ENCODE measurements around the gene SRGAP1.
A peak's percentile ranks its signal among the peaks of the same experiment; 100 is the strongest.
"Not testable (repeated sequence)": the region's sequence is repeated elsewhere in the genome, so short reads cannot be mapped to it uniquely, and the experiment has no call there.

Gene SRGAP1

GRCh38 chr12:63874897-63875480, 30.5 kb downstream of the SRGAP1 start:
- no peak for DNase-seq

GRCh38 chr12:63875703-63876102, 31.2 kb downstream of the SRGAP1 start:
- no peak for DNase-seq

- DNase-seq = no peak
Measured at GRCh38 chr12:63876980-63877379, 32.5 kb downstream of the SRGAP1 start.

GRCh38 chr12:63877693-63878092, 33.2 kb downstream of the SRGAP1 start:
- no peak for DNase-seq

DNA sequence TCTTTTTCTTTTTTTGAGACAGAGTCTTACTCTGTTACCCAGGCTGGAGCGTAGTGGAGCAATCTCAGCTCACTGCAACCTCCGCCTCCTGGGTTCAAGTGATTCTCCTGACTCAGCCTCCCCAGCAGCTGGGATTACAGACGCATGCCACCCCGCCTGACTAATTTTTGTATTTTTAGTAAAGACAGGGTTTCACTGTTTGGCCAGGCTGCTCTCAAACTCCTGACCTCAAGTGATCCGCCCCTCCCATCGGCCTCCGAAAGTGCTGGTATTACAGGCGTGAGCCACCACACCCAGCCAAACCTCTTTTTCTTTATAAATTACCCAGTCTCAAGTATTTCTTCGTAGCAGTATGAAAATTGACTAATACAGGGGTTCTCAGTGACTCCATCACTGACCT, 35.7 kb downstream of the SRGAP1 start:
- DNase-seq = not testable (repeated sequence)

GRCh38 chr12:63880742-63881263, 36.3 kb downstream of the SRGAP1 start:
- no peak for DNase-seq

GRCh38 chr12:63882844-63883243, 38.3 kb downstream of the SRGAP1 start:
- DNase-seq = peak; percentile 51

- no peak for DNase-seq
Measured at GRCh38 chr12:63885401-63885800, 40.9 kb downstream of the SRGAP1 start.

GRCh38 chr12:63888908-63889635, 44.6 kb downstream of the SRGAP1 start:
- no peak for DNase-seq

GRCh38 chr12:63889721-63890509, 45.4 kb downstream of the SRGAP1 start:
- no peak for DNase-seq

DNA sequence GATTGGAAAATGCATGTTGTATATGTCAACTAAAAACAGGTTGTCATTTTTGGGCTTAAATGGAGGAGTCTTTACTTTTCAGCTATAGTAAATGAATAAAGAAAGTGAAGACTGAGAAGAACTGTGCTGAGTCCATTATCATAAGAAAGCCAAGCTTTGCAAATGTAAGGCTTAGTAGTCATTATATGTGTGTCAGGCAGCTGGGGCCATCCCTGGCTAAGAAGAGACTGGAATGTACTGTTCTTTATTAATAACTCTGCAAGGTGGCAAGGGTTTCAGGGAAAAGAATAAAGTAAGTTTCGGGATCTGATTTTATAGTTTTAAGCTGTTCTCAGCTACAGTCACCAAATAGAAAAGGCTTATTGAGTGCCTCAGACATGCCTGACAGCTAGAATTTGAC, 48.7 kb downstream of the SRGAP1 start:
- DNase-seq = no peak

GRCh38 chr12:63894132-63894531, 49.6 kb downstream of the SRGAP1 start:
- no peak for DNase-seq

DNA sequence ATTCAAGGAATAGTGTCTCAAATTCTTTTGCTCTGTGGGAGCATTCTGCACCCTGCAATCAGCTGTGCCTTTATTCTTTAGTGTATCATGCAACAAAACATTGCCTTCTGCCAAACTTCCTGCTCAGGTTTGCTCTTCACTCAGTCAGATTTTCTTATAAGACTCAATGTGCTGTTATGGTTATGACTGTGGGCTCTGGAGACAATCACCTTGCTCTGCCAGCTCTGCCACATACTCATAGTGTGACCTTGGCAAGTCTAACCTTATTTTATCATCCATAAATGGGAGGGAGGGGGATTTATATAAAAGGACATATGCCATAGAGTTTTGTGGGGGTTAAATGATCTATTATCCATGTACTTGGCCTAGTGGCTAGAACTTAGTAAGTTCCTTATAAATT, 51.3 kb downstream of the SRGAP1 start:
- DNase-seq = no peak

GRCh38 chr12:63897931-63898330, 53.4 kb downstream of the SRGAP1 start:
- no peak for DNase-seq

DNA sequence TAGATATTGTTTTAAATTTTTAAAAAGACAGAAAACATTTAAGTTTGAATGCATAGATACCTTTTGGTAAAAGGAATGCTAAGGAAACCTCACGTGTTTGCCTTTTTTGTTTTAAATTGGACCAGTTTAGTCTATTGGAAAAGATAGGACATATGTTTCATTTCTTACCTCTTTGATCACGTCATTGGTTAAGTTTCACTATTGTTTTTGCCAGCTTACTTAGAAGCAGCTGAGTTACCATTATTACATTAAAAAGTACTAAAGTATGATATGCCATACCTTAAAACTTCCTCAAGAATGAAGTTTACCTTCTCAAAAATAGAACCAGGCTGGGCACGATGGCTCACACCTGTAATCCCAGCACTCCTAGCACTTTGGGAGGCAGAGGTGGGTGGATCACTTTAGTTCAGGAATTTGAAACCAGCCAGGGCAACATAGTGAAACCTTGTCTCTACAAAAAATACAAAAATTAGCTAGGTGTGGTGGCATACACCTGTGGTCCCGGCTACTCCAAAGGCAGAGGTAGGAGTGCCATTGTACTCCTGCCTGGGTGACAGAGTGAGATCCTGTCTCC, 54.4 kb downstream of the SRGAP1 start:
- DNase-seq = no peak

DNA sequence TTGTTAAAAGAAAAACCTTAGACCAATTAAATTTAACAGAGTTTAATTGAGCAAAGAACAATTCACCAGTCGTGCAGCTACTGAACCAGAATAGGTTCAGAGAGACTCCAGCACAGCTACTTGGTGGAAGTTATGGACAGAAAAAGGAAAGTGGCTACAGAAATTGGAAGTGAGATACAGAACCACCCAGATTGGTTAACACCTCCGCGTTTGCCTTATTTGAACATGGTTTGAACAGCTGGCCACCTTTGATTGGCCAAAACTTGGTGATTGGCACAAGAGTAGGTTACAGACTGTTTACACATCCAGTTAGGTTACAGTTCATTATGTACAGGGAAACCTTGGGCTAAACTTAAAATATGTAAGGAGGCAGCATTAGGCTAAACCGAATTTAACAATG, 54.9 kb downstream of the SRGAP1 start:
- no peak for DNase-seq

GRCh38 chr12:63900922-63901793, 56.7 kb downstream of the SRGAP1 start:
- no peak for DNase-seq

- no peak for DNase-seq
Measured at GRCh38 chr12:63904653-63905052, 60.2 kb downstream of the SRGAP1 start.

DNA sequence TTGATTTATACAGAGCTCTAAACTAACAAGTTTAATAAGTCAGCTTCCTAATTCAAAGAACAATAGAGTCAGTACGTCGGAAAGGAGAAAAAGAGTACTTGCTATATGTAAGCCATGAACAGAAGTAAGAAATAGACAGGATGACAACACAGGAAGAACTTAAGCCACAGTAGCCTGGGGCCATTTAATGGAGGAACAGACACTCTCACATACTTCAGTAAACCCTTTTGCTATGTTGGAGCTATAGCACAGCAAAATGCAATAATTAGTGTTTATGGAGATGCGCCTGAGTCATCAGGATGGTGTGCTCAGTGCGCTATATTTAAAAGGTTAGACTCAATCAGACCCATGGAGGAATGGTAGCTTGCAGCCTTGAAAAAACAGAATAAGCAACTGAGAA, 61.0 kb downstream of the SRGAP1 start:
- no peak for DNase-seq

GRCh38 chr12:63906876-63907275, 62.4 kb downstream of the SRGAP1 start:
- DNase-seq = no peak

DNA sequence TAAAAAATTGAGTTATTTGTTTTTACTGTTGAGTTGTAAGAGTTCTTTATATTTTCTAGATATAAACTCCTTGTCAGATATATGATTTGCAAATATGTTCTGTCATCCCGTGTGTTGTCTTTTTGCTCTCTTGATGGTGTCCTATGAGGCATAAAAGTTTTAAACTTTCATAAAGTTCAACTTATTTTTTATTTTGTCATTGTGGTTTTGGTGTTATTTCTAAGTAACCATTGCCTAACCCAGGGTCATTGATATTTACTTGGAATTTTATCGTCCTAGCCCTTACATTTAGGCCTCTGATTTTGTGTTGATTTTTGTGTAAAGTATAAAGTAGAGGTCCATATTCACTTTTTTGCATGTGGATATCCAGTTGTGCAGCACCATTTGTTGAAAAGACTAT, 63.1 kb downstream of the SRGAP1 start:
- no peak for DNase-seq

GRCh38 chr12:63909746-63910145, 65.2 kb downstream of the SRGAP1 start:
- no peak for DNase-seq

Measured in SHP77 treated with DMSO at 0.1 percent for 48 hours (cell line).